B cell (primary cell): ENCODE data around the gene AKT1. TPM values are rescaled to one million over a fixed set of nuclear protein-coding genes. Genes with fewer than 3 reads are reported as not detected.

Source experiments
- ATAC-seq: fragments of 200-7000 bp; cut with Tn5 transposase; one replicate; pipeline ENCODE4 v1.10.0; 2021; ENCODE audit warnings: low read depth, mild to moderate bottlenecking, moderate number of reproducible peaks, moderate library complexity
- CTCF ChIA-PET: fragments of 350-600 bp; sonication (Branson Sonifier 250); formaldehyde crosslinking; loops from one replicate; lab custom pipeline; 2021; ENCODE audit warnings: antibody characterized with exemption, inconsistent platforms; lab: Charles Lee
- POLR2A ChIA-PET: fragments of 350-600 bp; sonication (Branson Sonifier 250); formaldehyde crosslinking; loops from one replicate; lab custom pipeline; 2021; ENCODE audit warnings: antibody characterized with exemption; lab: Charles Lee
- DNase-seq: peaks from one replicate; pipeline ENCODE4 v3.0.0; 2013
- H2AFZ ChIP-seq: 2 replicates; pipeline ENCODE4 v1.6.1; 2012; ENCODE audit warnings: mild to moderate bottlenecking, low read depth, low read length; ENCODE audit not compliant: insufficient read depth, poor library complexity, severe bottlenecking
- H3K27ac ChIP-seq, 2 donors: 1 replicate in 1 of 2; 2 replicates in 1 of 2; pipeline ENCODE4 v1.5.1; 2012 to 2013; ENCODE audit warnings: low read length in 2 of 2, mild to moderate bottlenecking in 2 of 2, moderate library complexity in 1 of 2
- H3K27me3 ChIP-seq, 4 experiments: fragments of 200-600 bp in 1 of 4; sonication (generic) in 1 of 4; replicated peaks in 1 of 4; 1 replicate in 2 of 4; 2 replicates in 2 of 4; pipeline versions ENCODE4 v1.6.1 to v1.7.0; 2013 to 2016; ENCODE audit warnings: low read length in 3 of 4, mild to moderate bottlenecking in 2 of 4, mixed read lengths in 1 of 4, moderate library complexity in 1 of 4; ENCODE audit not compliant: insufficient read depth in 4 of 4, control insufficient read depth in 3 of 4; ENCODE audit errors: control extremely low read depth in 1 of 4
- H3K36me3 ChIP-seq, 2 experiments: replicated peaks in 1 of 2; 1 replicate in 1 of 2; 2 replicates in 1 of 2; pipeline versions ENCODE4 v1.6.1 to v1.7.1; 2013; ENCODE audit warnings: low read length in 1 of 2; ENCODE audit not compliant: insufficient read depth in 2 of 2, control insufficient read depth in 1 of 2; ENCODE audit errors: control extremely low read depth in 1 of 2, extremely low read depth in 1 of 2
- H3K4me1 ChIP-seq, 2 donors: fragments of 200-600 bp in 1 of 2; sonication (generic) in 1 of 2; 1 replicate in 1 of 2; 2 replicates in 1 of 2; pipeline versions ENCODE4 v1.5.1 to v1.6.1; 2013 to 2017; ENCODE audit warnings: low read length in 2 of 2; ENCODE audit not compliant: control insufficient read depth in 2 of 2, insufficient read depth in 2 of 2
- H3K4me2 ChIP-seq: replicated peaks from 2 replicates; pipeline ENCODE3; 2012; ENCODE audit warnings: mild to moderate bottlenecking, low read depth, low read length; ENCODE audit not compliant: poor library complexity, severe bottlenecking
- H3K4me3 ChIP-seq, 5 experiments: fragments of 200-600 bp in 1 of 5; sonication (generic) in 1 of 5; 1 replicate in 3 of 5; 2 replicates in 2 of 5; pipeline versions ENCODE4 v1.5.1 to v1.7.0; 2011 to 2016; ENCODE audit warnings: low read length in 4 of 5, mild to moderate bottlenecking in 4 of 5, low read depth in 2 of 5, control low read depth in 1 of 5, moderate library complexity in 1 of 5; ENCODE audit not compliant: insufficient read depth in 1 of 5; ENCODE audit errors: control extremely low read depth in 1 of 5, extremely low read depth in 1 of 5
- H3K79me2 ChIP-seq: fragments of 200-600 bp; sonication (generic); one replicate; pipeline ENCODE4 v1.6.0; 2016; ENCODE audit warnings: low read length; ENCODE audit not compliant: control insufficient read depth, insufficient read depth
- H3K9ac ChIP-seq: fragments of 200-600 bp; sonication (generic); 2 replicates; pipeline ENCODE4 v1.6.1; 2017; ENCODE audit warnings: mild to moderate bottlenecking, low read length, moderate library complexity
- H3K9me3 ChIP-seq, 3 donors: one replicate each; pipeline versions ENCODE4 v1.6.1 to v1.7.1; 2013; ENCODE audit warnings: low read length in 2 of 3; ENCODE audit not compliant: control insufficient read depth in 2 of 3, insufficient read depth in 1 of 3; ENCODE audit errors: control extremely low read depth in 1 of 3
- H4K20me1 ChIP-seq: 2 replicates; pipeline ENCODE4 v1.6.0; 2012; ENCODE audit warnings: mild to moderate bottlenecking, low read length; ENCODE audit not compliant: insufficient read depth, control insufficient read depth, poor library complexity, severe bottlenecking
- H3K27ac Mint-ChIP-seq: one replicate; pipeline ENCODE4 v1.8.0; 2021; ENCODE audit warnings: mixed read lengths
- H3K27me3 Mint-ChIP-seq: one replicate; pipeline ENCODE4 v1.8.0; 2021; ENCODE audit warnings: mixed read lengths
- H3K4me1 Mint-ChIP-seq: one replicate; pipeline ENCODE4 v1.8.0; 2021; ENCODE audit warnings: mixed read lengths
- H3K4me3 Mint-ChIP-seq: one replicate; pipeline ENCODE4 v1.8.0; 2021; ENCODE audit warnings: mixed read lengths
- H3K9me3 Mint-ChIP-seq: one replicate; pipeline ENCODE4 v1.8.0; 2022; ENCODE audit warnings: mixed read lengths; ENCODE audit not compliant: insufficient read depth
- CTCF ChIP-seq: fragments of 200-600 bp; IDR thresholded peaks from one replicate; pipeline ENCODE4 v1.8.0; 2022; ENCODE audit warnings: antibody characterized with exemption, mild to moderate bottlenecking
- EZH2 ChIP-seq: IDR thresholded peaks from 2 replicates; pipeline ENCODE4 v1.6.1; 2012; ENCODE audit warnings: borderline replicate concordance, low read depth, mild to moderate bottlenecking, moderate library complexity, low read length; ENCODE audit not compliant: insufficient read depth, poor library complexity, severe bottlenecking
- WGBS: methylation state at CpG from one replicate; pipeline ENCODE4 v1.1.5; 2013; ENCODE audit warnings: missing lambda C conversion rate; ENCODE audit not compliant: insufficient coverage; 5-methylcytosine and 5-hydroxymethylcytosine counted together
- intact Hi-C: fragments of 100-400 bp; cut with micrococcal nuclease; formaldehyde crosslinking; loops from one replicate; pipeline ENCODE4 v1.10.0; 2022
- polyA plus RNA-seq: library from polyadenylated mRNA; depleted of rRNA; stranded (reverse); fragments of >200 nt; gene quantifications from 2 replicates; pipeline ENCODE4 v1.2.3, GENCODE V29; 2012
- total RNA-seq, 2 donors: library from RNA; stranded (reverse); fragments of 120-200 nt in 1 of 2; gene quantifications; 1 replicate in 1 of 2; 2 replicates in 1 of 2; pipeline versions ENCODE4 v1.2.3 to v1.2.4, GENCODE V29; 2013 to 2022

The AKT1 gene
- total and polyA plus RNA-seq, 2 donors (not counting 1 experiment from before 2014, with no cell fraction given): 71.1 to 90.1 TPM

GRCh38 chr14:104775073-104775489, 20.5 kb downstream of the AKT1 start:
- Mint-ChIP-seq H3K4me1 (no peaks in the 10 kb centered on the region), H3K27me3 (no peaks in the 10 kb centered on the region), H3K27ac (no peak overlapping the region), H3K4me3 (no peak overlapping the region), H3K9me3 (no peaks in the 10 kb centered on the region)
- Histone ChIP-seq H3K27me3 (no peaks in the 10 kb centered on the region), H3K4me1 (no peaks in the 10 kb centered on the region), H3K9me3 (peaks cover 0 to 21% (median 3%) of the 10 kb centered on the region in 3 donors), H3K36me3 (peaks cover 0 to 17% of the 10 kb centered on the region in 2 experiments), H3K4me3 (no peak overlapping the region), H2AFZ (no peak overlapping the region), H3K4me2 (no peak overlapping the region), H3K79me2 (no peaks in the 10 kb centered on the region), H3K27ac (no peak overlapping the region), H4K20me1 (peaks cover 18% of the 10 kb centered on the region), H3K9ac (no peak overlapping the region)
- TF ChIP-seq CTCF (no peak), EZH2 (no peak)
- ATAC-seq (no peak), DNase-seq (no peak)
- intact Hi-C loops: no loop called here
- ChIA-PET CTCF (no interaction called here), POLR2A (no interaction called here)
- 97% methylated on average over 13 of the region's 13 CpGs for WGBS

GRCh38 chr14:104774453-104775072, 21.0 kb downstream of the AKT1 start:
- 92% methylated on average over 20 of the region's 20 CpGs for WGBS
- POLR2A ChIA-PET: no interaction called here
- TF ChIP-seq EZH2: no peak
- TF ChIP-seq CTCF: no peak
- peaks cover 14% of the 10 kb centered on the region for H4K20me1 ChIP-seq
- H3K79me2 ChIP-seq: no peaks in the 10 kb centered on the region
- peaks cover 0 to 21% (median 3%) of the 10 kb centered on the region in 3 donors for H3K9me3 ChIP-seq
- H3K4me1 ChIP-seq: no peaks in the 10 kb centered on the region
- H3K9ac ChIP-seq: no peak overlapping the region
- no peak overlapping the region for H2AFZ ChIP-seq
- CTCF ChIA-PET: no interaction called here
- Mint-ChIP-seq H3K4me1 (peaks cover 2% of the 10 kb centered on the region), H3K27me3 (no peaks in the 10 kb centered on the region), H3K4me3 (no peak overlapping the region), H3K9me3 (no peaks in the 10 kb centered on the region), H3K27ac (no peak overlapping the region)
- no peak overlapping the region for H3K4me2 ChIP-seq
- peaks cover 0 to 13% of the 10 kb centered on the region in 2 experiments for H3K36me3 ChIP-seq
- ATAC-seq (no peak), DNase-seq (no peak)
- no peaks in the 10 kb centered on the region for H3K27me3 ChIP-seq
- no peak overlapping the region for H3K27ac ChIP-seq
- no peak overlapping the region for H3K4me3 ChIP-seq
- intact Hi-C loops: no loop called here
